OCI-LY1 (cell line): ENCODE data around the gene CLDN34.

ENCODE experiments used
- H2AFZ ChIP-seq: fragments of 200-600 bp; sonication (generic), shearing (Covaris generic); 2 replicates; pipeline ENCODE4 v1.6.0; 2014; ENCODE audit warnings: antibody characterized with exemption, mild to moderate bottlenecking, low read length
- H3F3A ChIP-seq: fragments of 200-600 bp; sonication (generic), shearing (Covaris generic); 2 replicates; pipeline ENCODE4 v1.6.0; 2014; ENCODE audit warnings: mild to moderate bottlenecking, antibody characterized with exemption, low read length, moderate library complexity; ENCODE audit not compliant: insufficient read depth
- H3K27ac ChIP-seq: fragments of 200-600 bp; sonication (generic); 2 replicates; pipeline ENCODE4 v1.5.1; 2014; ENCODE audit warnings: low read length, mixed run types, mild to moderate bottlenecking, low read depth; ENCODE audit not compliant: poor library complexity, severe bottlenecking
- H3K27me3 ChIP-seq: fragments of 200-600 bp; sonication (generic); 2 replicates; pipeline ENCODE4 v1.6.0; 2014; ENCODE audit warnings: antibody characterized with exemption, mild to moderate bottlenecking, low read length, moderate library complexity; ENCODE audit not compliant: insufficient read depth
- H3K36me3 ChIP-seq: fragments of 200-600 bp; sonication (generic); 2 replicates; pipeline ENCODE4 v1.6.1; 2014; ENCODE audit warnings: mild to moderate bottlenecking, antibody characterized with exemption, low read length, moderate library complexity, mixed read lengths; ENCODE audit not compliant: insufficient read depth
- H3K4me1 ChIP-seq: fragments of 200-600 bp; sonication (generic); 2 replicates; pipeline ENCODE4 v1.5.1; 2014; ENCODE audit warnings: mild to moderate bottlenecking, low read length, moderate library complexity; ENCODE audit not compliant: insufficient read depth, severe bottlenecking
- H3K4me2 ChIP-seq: fragments of 200-600 bp; sonication (generic), shearing (Covaris generic); 2 replicates; pipeline ENCODE4 v1.6.1; 2014; ENCODE audit warnings: low read length
- H3K4me3 ChIP-seq: fragments of 200-600 bp; sonication (generic); 2 replicates; pipeline ENCODE4 v1.5.1; 2014; ENCODE audit warnings: low read length, low read depth, mild to moderate bottlenecking, mixed read lengths; ENCODE audit not compliant: poor library complexity, severe bottlenecking
- H3K79me2 ChIP-seq: fragments of 200-600 bp; shearing (Covaris generic); 2 replicates; pipeline ENCODE4 v1.6.1; 2016; ENCODE audit warnings: mixed run types, low read length, mixed read lengths; ENCODE audit not compliant: insufficient read depth
- H3K9ac ChIP-seq: fragments of 200-600 bp; sonication (generic), shearing (Covaris generic); 2 replicates; pipeline ENCODE4 v1.6.1; 2014; ENCODE audit warnings: mild to moderate bottlenecking, low read length, mixed read lengths
- H3K9me2 ChIP-seq: fragments of 200-600 bp; sonication (generic), shearing (Covaris generic); 2 replicates; pipeline ENCODE4 v1.6.1; 2014; ENCODE audit warnings: low read depth, mild to moderate bottlenecking, low read length, mixed read lengths
- H3K9me3 ChIP-seq: fragments of 200-600 bp; shearing (Covaris generic); 2 replicates; pipeline ENCODE4 v1.6.1; 2014; ENCODE audit warnings: low read length, mixed read lengths
- H4K20me1 ChIP-seq: fragments of 200-600 bp; sonication (generic), shearing (Covaris generic); 2 replicates; pipeline ENCODE4 v1.6.0; 2016; ENCODE audit warnings: mild to moderate bottlenecking, low read length; ENCODE audit not compliant: insufficient read depth
- CTCF ChIP-seq: fragments of 200-600 bp; sonication (generic), shearing (Covaris generic); IDR thresholded peaks from 2 replicates; pipeline ENCODE4 v1.5.1; 2017; ENCODE audit warnings: mild to moderate bottlenecking, antibody characterized with exemption, low read length, moderate library complexity, mixed read lengths
- EZH2 ChIP-seq: fragments of 200-600 bp; sonication (generic), shearing (Covaris generic); IDR thresholded peaks from 2 replicates; pipeline ENCODE4 v1.8.0; 2017; ENCODE audit warnings: borderline replicate concordance, mixed run types, mild to moderate bottlenecking, antibody characterized with exemption, low read length, moderate library complexity, mixed read lengths

CLDN34 gene

DNA sequence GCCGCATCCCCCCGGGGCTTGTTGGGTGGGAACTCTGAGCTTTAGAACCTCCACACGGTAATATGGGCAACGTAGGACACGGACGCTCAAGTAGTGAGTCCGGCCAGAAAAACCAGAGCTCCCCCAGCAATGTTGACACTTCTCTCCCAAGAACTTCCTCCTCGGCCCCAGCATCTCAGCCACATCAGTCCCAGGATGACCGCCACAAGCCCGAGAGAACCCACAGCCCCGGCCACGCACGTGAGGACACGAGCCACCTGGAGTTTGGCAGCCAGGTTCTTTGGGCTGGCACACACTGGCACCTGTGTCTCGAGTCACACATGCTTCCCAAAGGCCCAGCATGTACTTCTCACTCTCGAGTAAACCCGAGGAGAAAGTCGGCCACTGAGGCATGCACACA lies 16.3 kb downstream of the CLDN34 start:
- Histone ChIP-seq H3K4me2 (no peak overlapping the region), H3K9ac (no peak overlapping the region), H4K20me1 (no peaks in the 10 kb centered on the region), H3K9me2 (no peaks in the 10 kb centered on the region), H3K79me2 (no peaks in the 10 kb centered on the region), H3K9me3 (no peaks in the 10 kb centered on the region), H3F3A (no peaks in the 10 kb centered on the region), H3K36me3 (no peaks in the 10 kb centered on the region), H3K4me3 (no peak overlapping the region), H3K27me3 (no peaks in the 10 kb centered on the region), H2AFZ (no peak overlapping the region), H3K4me1 (no peaks in the 10 kb centered on the region), H3K27ac (no peak overlapping the region)
- no peak for TF ChIP-seq CTCF
- no peak for TF ChIP-seq EZH2

DNA sequence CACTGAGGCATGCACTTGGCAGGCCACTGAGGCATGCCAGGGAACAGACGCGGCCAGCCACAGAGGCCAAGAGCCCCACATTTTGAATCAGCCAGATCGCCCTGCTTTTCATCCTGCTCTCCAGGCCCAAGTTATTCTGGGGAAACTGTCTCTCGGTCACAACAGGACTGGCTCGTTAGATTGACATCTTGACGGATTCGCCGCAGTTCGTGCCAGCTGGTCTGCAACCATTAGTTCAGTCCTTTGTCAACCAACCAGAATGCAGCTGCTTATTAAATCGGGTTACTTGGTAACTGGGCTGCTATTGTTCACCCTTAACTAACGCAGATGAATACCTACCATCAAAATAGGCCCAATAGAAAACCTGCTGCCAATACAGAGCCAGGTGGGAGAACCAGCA lies 16.7 kb downstream of the CLDN34 start:
- Histone ChIP-seq H3K4me1 (no peaks in the 10 kb centered on the region), H3K79me2 (no peaks in the 10 kb centered on the region), H3K9me2 (no peaks in the 10 kb centered on the region), H3K27ac (no peak overlapping the region), H4K20me1 (no peaks in the 10 kb centered on the region), H3K4me2 (no peak overlapping the region), H3K9ac (no peak overlapping the region), H3K4me3 (no peak overlapping the region), H3K27me3 (no peaks in the 10 kb centered on the region), H3F3A (no peaks in the 10 kb centered on the region), H3K9me3 (no peaks in the 10 kb centered on the region), H3K36me3 (no peaks in the 10 kb centered on the region), H2AFZ (no peak overlapping the region)
- TF ChIP-seq EZH2 = no peak
- TF ChIP-seq CTCF = no peak

GRCh38 chrX:9988762-9989161 lies 21.6 kb downstream of the CLDN34 start:
- TF ChIP-seq EZH2 = no peak
- TF ChIP-seq CTCF = peak; percentile 37; the same call in 1 of the 2 replicates
- Histone ChIP-seq H3K79me2 (no peaks in the 10 kb centered on the region), H3K4me2 (no peak overlapping the region), H3K4me1 (no peaks in the 10 kb centered on the region), H4K20me1 (no peaks in the 10 kb centered on the region), H2AFZ (no peak overlapping the region), H3K9me3 (no peaks in the 10 kb centered on the region), H3K9ac (no peak overlapping the region), H3K27me3 (no peaks in the 10 kb centered on the region), H3K27ac (no peak overlapping the region), H3K36me3 (no peaks in the 10 kb centered on the region), H3K9me2 (no peaks in the 10 kb centered on the region), H3F3A (no peaks in the 10 kb centered on the region), H3K4me3 (no peak overlapping the region)
